ENCODE results near the gene AQR. TPM values are rescaled to one million over a fixed set of nuclear protein-coding genes. Genes with fewer than 3 reads are reported as not detected.

The AQR gene
- total RNA-seq, 1 experiment from 2014 or later: 41.4 TPM

DNA sequence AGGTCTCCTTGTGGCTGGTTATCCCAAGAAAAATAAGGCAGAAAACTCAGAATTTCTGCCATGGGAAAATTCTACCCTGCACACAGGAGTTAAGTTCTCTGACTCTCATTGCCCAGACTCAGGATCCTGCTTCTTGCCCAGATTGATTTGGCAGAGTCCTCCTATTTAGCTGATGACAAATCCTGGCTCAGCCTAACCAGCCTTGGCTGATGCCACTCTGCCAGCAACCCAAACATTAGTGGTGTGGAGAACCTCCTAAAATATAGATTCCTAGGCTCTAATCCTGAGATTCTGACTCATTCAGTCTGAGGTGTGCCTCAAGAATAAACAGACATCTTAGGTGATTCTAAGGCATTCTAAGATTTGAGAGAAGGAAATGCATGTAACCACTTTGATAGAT is 113.6 kb downstream of the AQR start:
- ATAC-seq (no peak), DNase-seq (ENCODE audit: low read depth, low spot score) (no peak)
- Histone ChIP-seq H3K4me1 (ENCODE audit: control insufficient read depth, insufficient read depth, low read length) (no peaks in the 10 kb centered on the region), H3K27me3 (ENCODE audit: control insufficient read depth, insufficient read depth, low read length) (no peaks in the 10 kb centered on the region), H3K36me3 (ENCODE audit: control insufficient read depth, insufficient read depth, low read length) (peaks cover 12% of the 10 kb centered on the region), H3K9me3 (ENCODE audit: control insufficient read depth, insufficient read depth, low read depth, low read length) (no peaks in the 10 kb centered on the region), H3K4me3 (ENCODE audit: low read depth in 2 of 2, low read length in 2 of 2) (no peak overlapping the region), H3K27ac (ENCODE audit: low read length) (no peak overlapping the region)
- TF ChIP-seq, protein P1, sequence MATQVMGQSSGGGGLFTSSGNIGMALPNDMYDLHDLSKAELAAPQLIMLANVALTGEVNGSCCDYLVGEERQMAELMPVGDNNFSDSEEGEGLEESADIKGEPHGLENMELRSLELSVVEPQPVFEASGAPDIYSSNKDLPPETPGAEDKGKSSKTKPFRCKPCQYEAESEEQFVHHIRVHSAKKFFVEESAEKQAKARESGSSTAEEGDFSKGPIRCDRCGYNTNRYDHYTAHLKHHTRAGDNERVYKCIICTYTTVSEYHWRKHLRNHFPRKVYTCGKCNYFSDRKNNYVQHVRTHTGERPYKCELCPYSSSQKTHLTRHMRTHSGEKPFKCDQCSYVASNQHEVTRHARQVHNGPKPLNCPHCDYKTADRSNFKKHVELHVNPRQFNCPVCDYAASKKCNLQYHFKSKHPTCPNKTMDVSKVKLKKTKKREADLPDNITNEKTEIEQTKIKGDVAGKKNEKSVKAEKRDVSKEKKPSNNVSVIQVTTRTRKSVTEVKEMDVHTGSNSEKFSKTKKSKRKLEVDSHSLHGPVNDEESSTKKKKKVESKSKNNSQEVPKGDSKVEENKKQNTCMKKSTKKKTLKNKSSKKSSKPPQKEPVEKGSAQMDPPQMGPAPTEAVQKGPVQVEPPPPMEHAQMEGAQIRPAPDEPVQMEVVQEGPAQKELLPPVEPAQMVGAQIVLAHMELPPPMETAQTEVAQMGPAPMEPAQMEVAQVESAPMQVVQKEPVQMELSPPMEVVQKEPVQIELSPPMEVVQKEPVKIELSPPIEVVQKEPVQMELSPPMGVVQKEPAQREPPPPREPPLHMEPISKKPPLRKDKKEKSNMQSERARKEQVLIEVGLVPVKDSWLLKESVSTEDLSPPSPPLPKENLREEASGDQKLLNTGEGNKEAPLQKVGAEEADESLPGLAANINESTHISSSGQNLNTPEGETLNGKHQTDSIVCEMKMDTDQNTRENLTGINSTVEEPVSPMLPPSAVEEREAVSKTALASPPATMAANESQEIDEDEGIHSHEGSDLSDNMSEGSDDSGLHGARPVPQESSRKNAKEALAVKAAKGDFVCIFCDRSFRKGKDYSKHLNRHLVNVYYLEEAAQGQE (IDR thresholded peaks at IDR 0.05; ENCODE audit: insufficient read depth in 1 of 2, low read depth in 2 of 2, low read length in 1 of 2): no peak
- TF ChIP-seq TCF7L2 (IDR thresholded peaks at IDR 0.05; ENCODE audit: low read depth, low read length) (no peak), SIN3A (IDR thresholded peaks at IDR 0.05; ENCODE audit: borderline replicate concordance, insufficient read depth, low read depth, low read length) (no peak), POLR2AphosphoS5 (IDR thresholded peaks at IDR 0.05; ENCODE audit: low read depth, low read length) (no peak)
- TF ChIP-seq, protein P2, sequence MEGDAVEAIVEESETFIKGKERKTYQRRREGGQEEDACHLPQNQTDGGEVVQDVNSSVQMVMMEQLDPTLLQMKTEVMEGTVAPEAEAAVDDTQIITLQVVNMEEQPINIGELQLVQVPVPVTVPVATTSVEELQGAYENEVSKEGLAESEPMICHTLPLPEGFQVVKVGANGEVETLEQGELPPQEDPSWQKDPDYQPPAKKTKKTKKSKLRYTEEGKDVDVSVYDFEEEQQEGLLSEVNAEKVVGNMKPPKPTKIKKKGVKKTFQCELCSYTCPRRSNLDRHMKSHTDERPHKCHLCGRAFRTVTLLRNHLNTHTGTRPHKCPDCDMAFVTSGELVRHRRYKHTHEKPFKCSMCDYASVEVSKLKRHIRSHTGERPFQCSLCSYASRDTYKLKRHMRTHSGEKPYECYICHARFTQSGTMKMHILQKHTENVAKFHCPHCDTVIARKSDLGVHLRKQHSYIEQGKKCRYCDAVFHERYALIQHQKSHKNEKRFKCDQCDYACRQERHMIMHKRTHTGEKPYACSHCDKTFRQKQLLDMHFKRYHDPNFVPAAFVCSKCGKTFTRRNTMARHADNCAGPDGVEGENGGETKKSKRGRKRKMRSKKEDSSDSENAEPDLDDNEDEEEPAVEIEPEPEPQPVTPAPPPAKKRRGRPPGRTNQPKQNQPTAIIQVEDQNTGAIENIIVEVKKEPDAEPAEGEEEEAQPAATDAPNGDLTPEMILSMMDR (IDR thresholded peaks at IDR 0.05): no peak
- ChIA-PET POLR2A (no interaction called here), CTCF (no interaction called here)
- intact Hi-C loops (cut with micrococcal nuclease; ENCODE audit: unreplicated experiment): no loop called here
- in situ Hi-C loops (cut with HindIII; ENCODE audit: low pct_unique_long_range_greater_than_20kb, low sequenced_read_pairs): no loop called here
- BruUV-seq (replicated peaks): no TSS peak

DNA sequence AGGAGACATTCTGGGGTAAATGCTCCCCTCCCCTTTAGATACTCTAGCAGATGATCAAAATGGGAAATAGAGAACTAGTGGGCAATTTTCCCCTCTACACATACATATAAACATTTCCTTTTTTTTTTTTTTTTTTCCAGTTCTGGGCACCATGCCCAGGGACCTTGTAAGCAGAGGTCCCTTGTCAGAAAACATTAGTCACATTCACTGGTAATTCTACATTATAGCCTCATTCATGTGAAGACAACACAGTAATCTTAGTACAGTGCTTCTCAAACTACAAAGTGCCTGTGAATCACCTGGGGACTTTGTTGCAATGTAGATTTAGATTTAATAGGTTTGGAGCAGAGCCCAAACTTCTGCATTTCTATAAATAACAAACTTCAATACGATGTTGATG is 114.1 kb downstream of the AQR start:
- ChIA-PET CTCF (no interaction called here), POLR2A (no interaction called here)
- intact Hi-C loops (cut with micrococcal nuclease; ENCODE audit: unreplicated experiment): no loop called here
- H3K4me3 ChIP-seq (ENCODE audit: low read depth in 2 of 2, low read length in 2 of 2): no peak overlapping the region
- DNase-seq (ENCODE audit: low read depth, low spot score) (no peak), ATAC-seq (no peak)
- no peaks in the 10 kb centered on the region for H3K27me3 ChIP-seq (ENCODE audit: control insufficient read depth, insufficient read depth, low read length)
- in situ Hi-C loops (cut with HindIII; ENCODE audit: low pct_unique_long_range_greater_than_20kb, low sequenced_read_pairs): no loop called here
- TF ChIP-seq SIN3A (IDR thresholded peaks at IDR 0.05; ENCODE audit: borderline replicate concordance, insufficient read depth, low read depth, low read length) (no peak), TCF7L2 (IDR thresholded peaks at IDR 0.05; ENCODE audit: low read depth, low read length) (no peak), POLR2AphosphoS5 (IDR thresholded peaks at IDR 0.05; ENCODE audit: low read depth, low read length) (no peak)
- TF ChIP-seq, protein P1 (IDR thresholded peaks at IDR 0.05; ENCODE audit: insufficient read depth in 1 of 2, low read depth in 2 of 2, low read length in 1 of 2): no peak
- TF ChIP-seq, protein P2 (IDR thresholded peaks at IDR 0.05): no peak
- peaks cover 12% of the 10 kb centered on the region for H3K36me3 ChIP-seq (ENCODE audit: control insufficient read depth, insufficient read depth, low read length)
- H3K4me1 ChIP-seq (ENCODE audit: control insufficient read depth, insufficient read depth, low read length): no peaks in the 10 kb centered on the region
- no peaks in the 10 kb centered on the region for H3K9me3 ChIP-seq (ENCODE audit: control insufficient read depth, insufficient read depth, low read depth, low read length)
- H3K27ac ChIP-seq (ENCODE audit: low read length): no peak overlapping the region
- BruUV-seq (replicated peaks): no TSS peak
